NCI-H1417 treated with DMSO at 0.1 percent for 48 hours (cell line): ENCODE measurements around the gene SERPINB7.
A peak's percentile ranks its signal among the peaks of the same experiment; 100 is the strongest.

Experiments used
- DNase-seq: peaks from one replicate; lab custom pipeline; 2025; lab: John Stamatoyannopoulos, UW

Gene SERPINB7

GRCh38 chr18:63788447-63789096 lies 13.4 kb downstream of the SERPINB7 start:
- DNase-seq, result no peak

GRCh38 chr18:63789327-63789726 lies 14.1 kb downstream of the SERPINB7 start:
- no peak for DNase-seq

- DNase-seq, result no peak
These were observed 20.4 kb downstream of the SERPINB7 start for GRCh38 chr18:63795606-63796005.

- no peak for DNase-seq
These were observed 24.0 kb downstream of the SERPINB7 start for GRCh38 chr18:63799189-63799588.

- DNase-seq, result no peak
These were observed 26.1 kb downstream of the SERPINB7 start for GRCh38 chr18:63801343-63801742.

- no peak for DNase-seq
These were observed 32.9 kb downstream of the SERPINB7 start for GRCh38 chr18:63808125-63808524.

- no peak for DNase-seq
These were observed 42.3 kb downstream of the SERPINB7 start for GRCh38 chr18:63817441-63818051.

- no peak for DNase-seq
These were observed 43.0 kb downstream of the SERPINB7 start for GRCh38 chr18:63818212-63818611.

- DNase-seq, result no peak
These were observed 44.6 kb downstream of the SERPINB7 start for GRCh38 chr18:63819786-63820185.

GRCh38 chr18:63820694-63821093 lies 45.5 kb downstream of the SERPINB7 start:
- no peak for DNase-seq

- DNase-seq, result no peak
These were observed 48.5 kb downstream of the SERPINB7 start for GRCh38 chr18:63823516-63824219.

GRCh38 chr18:63824220-63824525 lies 49.0 kb downstream of the SERPINB7 start:
- no peak for DNase-seq

- DNase-seq, result no peak
These were observed 52.9 kb downstream of the SERPINB7 start for GRCh38 chr18:63828120-63828519.

- no peak for DNase-seq
These were observed 53.4 kb downstream of the SERPINB7 start for GRCh38 chr18:63828656-63829055.

- DNase-seq, result no peak
These were observed 54.7 kb downstream of the SERPINB7 start for GRCh38 chr18:63829886-63830285.

GRCh38 chr18:63831080-63831788 lies 56.0 kb downstream of the SERPINB7 start:
- DNase-seq, result no peak

- DNase-seq, result no peak
These were observed 57.3 kb downstream of the SERPINB7 start for GRCh38 chr18:63832470-63832869.

GRCh38 chr18:63834471-63835113 lies 59.4 kb downstream of the SERPINB7 start:
- no peak for DNase-seq

GRCh38 chr18:63836456-63836855 lies 61.2 kb downstream of the SERPINB7 start:
- DNase-seq, result no peak

- no peak for DNase-seq
These were observed 62.4 kb downstream of the SERPINB7 start for GRCh38 chr18:63837590-63837989.

- DNase-seq, result no peak
These were observed 67.8 kb downstream of the SERPINB7 start for GRCh38 chr18:63843008-63843407.

- DNase-seq, result peak; percentile 59
These were observed 69.0 kb downstream of the SERPINB7 start for GRCh38 chr18:63844254-63844653.
